ENCODE data around the gene SELENOI.

- no peak for TF ChIP-seq CTCF (IDR thresholded peaks at IDR 0.05)
- no peak for TF ChIP-seq POLR2AphosphoS5 (IDR thresholded peaks at IDR 0.05; ENCODE audit: insufficient read depth in 1 of 2, low read depth in 1 of 2)
- no peak for TF ChIP-seq POLR2A (IDR thresholded peaks at IDR 0.05)
These were observed 82.9 kb downstream of the SELENOI start for GRCh38 chr2:26428846-26429245.
